Metanephros (tissue), 2 donors: Measurements from ENCODE around the gene CLEC10A. TPM values are rescaled to one million over a fixed set of nuclear protein-coding genes. Genes with fewer than 3 reads are reported as not detected.

Source experiments
- small RNA-seq: library from RNA; depleted of rRNA; stranded (forward); fragments of <200 nt; gene quantifications from one replicate; pipeline ENCODE3, GENCODE V24; 2014; ENCODE audit warnings: low replicate concordance
- total RNA-seq: library from RNA; depleted of rRNA; stranded (reverse); fragments of >200 nt; gene quantifications from one replicate; pipeline ENCODE4 v1.2.3, GENCODE V29; 2014

Gene CLEC10A
- total RNA-seq = 4.8 TPM

GRCh38 chr17:7079581-7080455 lies at the start of gene CLEC10A:
Gene CLEC10A (minus strand): TSS chr17:7080251. CDS start chr17:7078812, 1,439 bp downstream.

GRCh38 chr17:7114241-7114874 lies 34.3 kb upstream of the CLEC10A start, which contains the start of gene ASGR2:
Gene ASGR2 (minus strand): TSS chr17:7114822. CDS start chr17:7114240, 582 bp downstream.

GRCh38 chr17:7043497-7044198 lies 36.4 kb downstream of the CLEC10A start, which contains the start of gene SLC16A11:
Gene SLC16A11 (minus strand): TSS chr17:7044092. CDS start chr17:7043513, 579 bp downstream.

GRCh38 chr17:7035591-7036368 lies 44.3 kb downstream of the CLEC10A start, which contains the start of gene SLC16A13:
Gene SLC16A13 (plus strand): TSS chr17:7036015. CDS start chr17:7036383, 368 bp downstream.

Small RNA genes lying within 50 kb of the gene (small RNA-seq; reads per million reads assigned to genes)
- not detected for gene AC120057.1

Other genes starting within 250 kb of the CLEC10A start
- 0.70 TPM for gene TEKT1, start 248.5 kb downstream of the CLEC10A start, total RNA-seq
- 0.64 TPM for gene ALOX12, start 84.2 kb downstream of the CLEC10A start, total RNA-seq
- 96.7 TPM for gene RNASEK, start 67.6 kb downstream of the CLEC10A start, total RNA-seq
- gene BCL6B, start 57.2 kb downstream of the CLEC10A start, total RNA-seq = 20.3 TPM
- gene SLC16A13, start 44.2 kb downstream of the CLEC10A start, total RNA-seq = 1.6 TPM
- 0.41 TPM for gene SLC16A11, start 36.2 kb downstream of the CLEC10A start, total RNA-seq
- gene ASGR2, start 34.6 kb upstream of the CLEC10A start, total RNA-seq = 2.2 TPM
- gene ASGR1, start 99.1 kb upstream of the CLEC10A start, total RNA-seq = 5.5 TPM
- 36.0 TPM for gene DLG4, start 139.6 kb upstream of the CLEC10A start, total RNA-seq
- 342 TPM for gene ACADVL, start 139.7 kb upstream of the CLEC10A start, total RNA-seq
- 73.5 TPM for gene DVL2, start 154.3 kb upstream of the CLEC10A start, total RNA-seq
- 44.4 TPM for gene PHF23, start 159.2 kb upstream of the CLEC10A start, total RNA-seq
- 226 TPM for gene GABARAP, start 162.2 kb upstream of the CLEC10A start, total RNA-seq
- 77.3 TPM for gene CTDNEP1, start 171.5 kb upstream of the CLEC10A start, total RNA-seq
- gene ELP5, start 172.0 kb upstream of the CLEC10A start, total RNA-seq = 27.2 TPM
- 65.5 TPM for gene CLDN7, start 182.2 kb upstream of the CLEC10A start, total RNA-seq
- 19.6 TPM for gene SLC2A4, start 201.5 kb upstream of the CLEC10A start, total RNA-seq
- gene YBX2, start 214.4 kb upstream of the CLEC10A start, total RNA-seq = 2.0 TPM
- 179 TPM for gene EIF5A, start 227.4 kb upstream of the CLEC10A start, total RNA-seq
- gene GPS2, start 235.1 kb upstream of the CLEC10A start, total RNA-seq = 30.4 TPM
- gene NEURL4, start 249.1 kb upstream of the CLEC10A start, total RNA-seq = 31.2 TPM